ENCODE measurements around the gene MEF2D.
A peak's percentile ranks its signal among the peaks of the same experiment; 100 is the strongest.

The MEF2D gene

GRCh38 chr1:156464825-156465452 is 35.6 kb downstream of the MEF2D start:
- DNase-seq, result no peak

DNA sequence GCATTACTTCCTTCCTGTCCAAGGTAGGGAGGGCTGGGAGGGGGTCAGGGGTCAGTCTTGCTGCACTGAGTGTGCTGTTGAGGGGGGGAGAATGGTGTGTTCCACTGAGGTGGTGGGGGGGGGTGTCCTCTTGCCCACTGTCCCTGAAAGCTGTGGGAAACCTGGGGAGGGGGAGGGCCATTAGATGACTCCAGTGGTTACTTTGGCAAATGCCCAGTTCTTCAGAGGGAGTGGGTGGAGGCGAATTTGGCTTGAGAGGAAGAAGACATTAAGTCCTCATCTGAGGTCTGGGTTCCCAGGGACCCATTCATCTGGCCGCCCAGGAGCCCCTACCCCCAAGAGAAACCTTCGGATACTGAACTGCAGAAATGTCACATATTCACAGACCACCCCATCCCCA is 36.2 kb downstream of the MEF2D start:
- no peak for DNase-seq

DNA sequence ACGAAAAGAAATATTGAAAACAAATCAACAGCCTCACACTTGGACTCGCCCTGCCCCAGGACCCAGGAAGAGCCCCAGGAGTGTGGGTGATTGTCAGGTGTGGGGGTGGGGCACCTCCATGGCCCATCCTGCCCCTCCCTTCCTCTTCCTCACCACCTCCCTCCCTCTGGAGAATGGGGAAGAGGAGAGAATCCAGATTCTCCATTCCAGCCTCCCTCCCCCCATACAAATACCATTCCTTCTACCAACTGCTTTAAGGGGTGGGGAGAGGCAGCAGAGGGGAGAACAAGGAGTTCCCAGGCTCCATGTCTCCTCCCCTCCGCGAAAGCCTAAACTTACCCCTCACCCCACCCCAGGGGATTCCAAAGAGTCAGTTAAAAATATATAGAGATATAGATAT is 36.7 kb downstream of the MEF2D start:
- DNase-seq, result no peak

GRCh38 chr1:156462954-156463795 is 37.4 kb downstream of the MEF2D start:
- no peak for DNase-seq

GRCh38 chr1:156461781-156462647 is 38.6 kb downstream of the MEF2D start:
- no peak for DNase-seq

GRCh38 chr1:156461109-156461508 is 39.5 kb downstream of the MEF2D start:
- DNase-seq, result no peak

DNA sequence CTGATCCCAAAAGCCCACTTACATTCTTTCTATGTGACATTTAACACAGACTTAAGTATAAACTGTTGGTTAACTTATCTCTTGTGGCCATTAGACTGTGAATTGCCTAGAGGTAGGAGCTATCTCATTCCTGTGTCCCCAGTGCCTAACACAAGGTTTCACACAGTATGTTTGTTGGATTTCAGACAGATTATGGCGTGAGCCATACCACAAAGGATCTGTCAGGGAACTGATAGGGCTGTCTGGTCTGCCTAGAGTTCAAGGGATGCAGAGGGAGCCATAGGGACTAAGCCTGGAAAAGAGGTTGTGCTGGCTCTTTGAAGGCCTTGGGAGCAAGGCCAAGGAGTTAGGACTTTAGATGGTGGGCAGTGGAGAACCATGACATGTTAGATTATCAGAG is 40.0 kb downstream of the MEF2D start:
- DNase-seq, result no peak

GRCh38 chr1:156458181-156458503 is 42.4 kb downstream of the MEF2D start:
- no peak for DNase-seq

DNA sequence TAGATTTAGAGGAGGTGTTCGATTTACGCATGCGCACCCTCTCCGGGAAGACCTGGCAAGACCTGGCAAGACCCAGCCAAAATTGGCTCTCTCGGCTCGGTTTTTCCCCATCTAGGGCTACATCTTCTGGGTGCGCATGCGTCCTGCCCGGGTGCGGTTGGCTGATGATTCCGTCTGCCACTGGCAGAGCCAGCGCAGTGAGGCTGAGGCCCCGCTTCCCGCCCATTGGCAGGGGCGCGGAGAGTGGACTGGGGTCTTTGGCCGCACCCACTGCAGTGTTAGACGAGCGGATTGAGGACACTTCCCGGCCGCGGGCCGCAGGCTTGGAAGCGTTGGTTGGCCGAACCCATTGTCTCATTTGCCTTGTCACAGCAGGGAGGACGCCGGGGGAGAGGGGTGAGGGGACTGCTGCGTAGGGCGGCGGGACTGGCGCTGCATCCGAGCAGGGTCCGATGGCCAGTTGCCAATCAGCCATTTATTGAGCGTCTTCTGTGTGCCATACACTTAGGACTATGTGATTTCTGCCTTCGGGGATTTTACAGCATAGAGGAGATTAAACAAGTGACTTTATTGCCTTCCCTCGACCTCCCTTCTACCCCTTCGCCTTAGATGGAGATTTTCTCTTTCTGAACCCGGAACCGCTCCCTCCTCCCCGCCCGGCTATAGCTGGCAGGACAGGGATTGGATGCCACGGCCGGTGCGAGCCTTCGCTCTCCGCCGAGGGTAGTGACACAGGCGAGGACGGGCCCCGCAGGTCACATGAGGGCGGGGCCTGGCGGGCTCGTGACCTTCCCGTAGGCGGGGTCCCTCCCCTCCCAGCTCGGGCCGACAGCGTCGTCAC is 43.7 kb downstream of the MEF2D start:
- peak; percentile 100 for DNase-seq

DNA sequence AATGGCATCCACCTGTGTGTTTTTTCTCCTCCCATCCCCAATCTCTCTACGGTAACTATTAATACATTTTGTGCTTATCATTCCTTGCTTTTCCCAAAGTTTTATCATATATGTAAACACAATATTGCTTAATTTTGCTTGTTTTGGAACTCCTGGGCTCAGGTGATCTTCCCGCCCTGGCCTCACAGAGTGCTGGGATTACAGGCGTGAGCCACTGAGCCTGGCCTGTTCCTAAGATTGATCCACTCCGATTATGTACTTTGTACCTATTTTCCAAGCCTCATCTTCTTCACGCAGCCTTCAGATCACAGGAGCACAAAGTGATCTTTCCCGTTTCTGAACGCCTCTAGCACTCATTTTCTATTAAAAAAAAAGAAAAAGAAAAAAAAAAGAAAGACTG is 45.2 kb downstream of the MEF2D start:
- no peak for DNase-seq

DNA sequence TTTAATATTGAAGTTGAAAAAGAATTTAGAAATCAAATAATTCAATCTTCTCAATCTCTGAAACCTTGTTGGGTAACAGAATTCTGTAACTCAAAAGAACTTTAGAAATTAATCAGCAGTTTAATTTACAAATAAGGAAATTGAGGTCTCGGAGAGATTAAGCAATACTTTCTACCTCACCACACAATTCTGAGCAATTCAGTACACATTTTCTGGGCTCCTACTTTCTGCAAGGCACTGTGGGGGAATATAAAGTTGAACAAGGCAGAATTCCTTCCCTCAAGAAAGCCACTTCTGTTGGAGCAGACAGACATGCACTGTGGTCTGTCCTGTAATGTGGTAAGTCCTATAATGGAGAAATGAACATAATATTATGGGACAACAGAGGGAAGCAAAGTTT is 47.7 kb downstream of the MEF2D start:
- no peak for DNase-seq

- no peak for DNase-seq
Measured at GRCh38 chr1:156451505-156452160, 48.9 kb downstream of the MEF2D start.

DNA sequence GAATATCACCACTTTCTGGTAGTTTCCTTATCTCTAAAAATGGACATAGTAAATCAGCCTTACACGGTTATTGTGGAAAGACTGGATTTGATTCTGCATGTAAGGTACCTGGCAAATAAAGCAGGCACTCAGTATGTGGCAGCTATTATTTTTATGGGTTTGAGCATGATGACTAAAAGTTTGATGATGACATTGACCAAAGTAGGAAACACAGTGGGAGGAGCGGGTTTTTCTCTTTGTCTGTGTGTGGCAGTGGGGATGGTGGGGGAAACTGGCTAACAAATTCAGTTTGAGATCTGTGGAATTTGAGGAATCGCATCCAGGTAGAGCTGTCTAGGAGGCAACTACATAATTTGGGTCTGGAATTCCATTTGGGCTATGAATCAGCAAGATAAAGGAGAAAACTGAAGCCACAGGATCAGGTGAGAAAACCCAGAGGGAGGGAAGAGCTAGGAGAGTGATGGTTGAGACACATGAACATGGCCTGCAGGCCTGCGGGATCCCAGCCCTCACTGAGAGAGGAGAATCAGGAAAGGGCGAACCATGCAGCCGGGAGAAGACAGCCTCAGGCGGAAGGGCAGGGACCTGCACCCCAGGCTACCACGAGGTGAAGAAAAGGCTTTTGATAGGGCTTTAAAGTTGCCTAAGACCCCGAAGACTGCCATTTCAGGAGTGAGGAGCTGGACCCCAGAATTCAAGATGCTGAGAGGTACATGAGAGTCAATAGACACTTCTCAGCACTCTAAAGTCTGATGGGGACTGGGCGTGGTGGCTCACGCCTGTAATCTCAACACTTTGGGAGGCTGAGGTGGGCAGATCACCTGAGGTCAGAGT is 52.2 kb downstream of the MEF2D start:
- no peak for DNase-seq

DNA sequence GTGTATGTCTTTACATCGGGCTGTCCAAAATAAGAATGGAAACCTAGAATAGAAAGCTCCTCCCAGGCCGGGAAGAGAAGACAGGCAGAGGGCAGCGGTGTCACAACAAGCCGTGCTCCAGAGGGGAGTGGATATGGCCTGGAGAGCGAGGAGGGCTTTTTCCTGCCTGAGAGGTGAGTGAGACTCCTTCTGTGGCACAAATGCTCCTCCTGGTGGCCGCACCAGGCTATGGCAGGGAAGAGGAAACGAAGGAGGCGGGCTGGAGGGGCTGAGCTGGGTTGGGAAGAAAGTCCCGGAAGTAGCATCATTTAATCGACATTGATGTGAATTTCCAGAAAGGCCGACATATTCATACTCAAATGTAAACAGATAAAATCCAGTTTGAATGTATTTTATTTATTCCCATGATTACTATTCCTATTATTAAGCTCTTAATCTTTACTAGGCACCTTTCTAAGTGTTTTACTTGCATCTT is 54.7 kb downstream of the MEF2D start:
- DNase-seq, result peak; percentile 99

GRCh38 chr1:156444407-156445001 is 56.1 kb downstream of the MEF2D start:
- peak; percentile 73 for DNase-seq

- no peak for DNase-seq
Measured at GRCh38 chr1:156443286-156443685, 57.3 kb downstream of the MEF2D start.

GRCh38 chr1:156440654-156441437 is 59.7 kb downstream of the MEF2D start:
- no peak for DNase-seq

DNA sequence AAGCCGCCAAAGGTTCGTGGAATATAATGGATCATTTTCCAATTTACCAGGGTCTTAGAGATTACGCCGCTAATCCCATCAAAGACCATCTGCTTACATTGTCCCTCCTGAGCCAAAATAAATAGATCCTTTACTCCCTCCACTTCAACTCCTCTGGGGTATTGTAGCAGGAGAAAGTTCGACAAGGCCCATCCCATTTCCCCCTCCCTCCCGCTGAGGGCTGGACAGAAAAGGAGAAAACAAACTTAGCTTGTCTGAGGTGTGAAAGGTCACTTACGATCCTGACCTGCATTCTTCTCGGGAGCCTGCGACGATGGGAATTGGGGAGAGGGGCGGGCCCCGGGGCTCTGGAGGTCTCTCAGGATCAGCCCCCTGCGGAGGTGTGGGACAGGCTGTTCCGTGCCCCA is 60.8 kb downstream of the MEF2D start:
- no peak for DNase-seq

- DNase-seq, result no peak
Measured at GRCh38 chr1:156439036-156439776, 61.4 kb downstream of the MEF2D start.

All from NCI-H345 (cell line).